ENCODE results near the gene GLCCI1.

DNA sequence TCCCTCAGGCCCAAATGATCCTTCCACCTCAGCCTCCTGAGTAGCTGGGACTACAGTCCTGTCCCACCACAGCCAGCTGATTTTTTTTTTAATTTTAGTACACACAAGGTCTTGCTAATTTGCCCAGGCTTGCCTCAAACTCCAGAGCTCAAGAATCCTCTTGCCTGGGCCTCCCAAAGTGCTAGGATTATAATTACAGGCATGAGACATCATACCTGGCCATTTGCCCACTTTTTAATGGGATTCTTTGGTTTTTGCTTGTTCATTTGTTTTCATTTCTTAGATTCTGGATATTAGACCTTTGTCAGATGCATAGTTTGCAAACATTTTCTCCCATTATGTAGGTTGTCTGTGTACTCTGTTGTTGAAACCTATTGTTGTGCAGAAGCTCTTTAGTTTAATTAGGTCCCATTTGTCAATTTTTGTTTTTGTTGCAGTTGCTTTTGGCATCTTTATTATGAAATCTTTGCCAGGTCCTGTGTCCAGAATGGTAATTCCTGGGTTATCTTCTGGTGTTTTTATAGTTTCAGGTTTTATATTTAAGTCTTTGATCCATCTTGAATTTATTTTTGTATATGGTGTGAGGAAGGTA lies 95.2 kb downstream of the GLCCI1 start:
- TF ChIP-seq SREBF2 (IDR thresholded peaks at IDR 0.05; ENCODE audit: low read length), result no peak
- TF ChIP-seq EGR1 (IDR thresholded peaks at IDR 0.05; ENCODE audit: borderline replicate concordance in 1 of 2, low read depth in 2 of 2, low read length in 2 of 2), result no peak
- TF ChIP-seq POLR2A (IDR thresholded peaks at IDR 0.05; ENCODE audit: low read depth, low read length), result no peak
